ENCODE results near the gene CASKIN1. TPM values are rescaled to one million over a fixed set of nuclear protein-coding genes. Genes with fewer than 3 reads are reported as not detected.
A peak's percentile ranks its signal among the peaks of the same experiment; 100 is the strongest.
"Not testable (repeated sequence)": the region's sequence is repeated elsewhere in the genome, so short reads cannot be mapped to it uniquely, and the experiment has no call there.

The CASKIN1 gene
- total RNA-seq, 1 donor from 2014 or later = 1.6 TPM

DNA sequence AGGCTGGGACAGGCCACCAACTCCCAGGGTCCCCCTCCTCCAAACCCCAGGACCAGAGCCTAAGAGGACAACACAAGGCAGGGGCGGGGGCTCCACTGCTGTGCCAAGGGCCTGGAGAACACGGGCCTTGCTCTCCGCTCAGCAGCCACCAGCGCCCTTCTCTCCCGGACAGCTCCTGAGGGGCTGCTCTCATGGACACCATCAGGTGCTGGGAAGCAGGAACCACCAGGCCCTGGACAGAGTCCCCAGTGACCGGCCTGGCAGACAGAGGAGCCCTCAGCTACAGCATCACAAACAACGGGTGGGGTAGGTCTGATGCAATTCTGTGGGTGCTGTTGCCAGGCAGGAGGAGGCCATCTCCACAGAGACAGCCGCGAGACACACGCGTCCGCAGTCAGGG lies 62.6 kb downstream of the CASKIN1 start:
- not testable (repeated sequence) for H4K20me1 ChIP-seq (ENCODE audit: low read depth); H3K4me3 Mint-ChIP-seq; H3K9me3 Mint-ChIP-seq; H3K27ac Mint-ChIP-seq; H3F3A ChIP-seq (ENCODE audit: low read depth); H3K27ac ChIP-seq; H3K9ac ChIP-seq; H3K4me1 Mint-ChIP-seq; H3K36me3 ChIP-seq; H3K4me2 ChIP-seq; H3K9me3 ChIP-seq (ENCODE audit: low read depth); H3K36me3 Mint-ChIP-seq; DNase-seq (ENCODE audit: low spot score); H2AFZ ChIP-seq (replicated peaks); H3K4me3 ChIP-seq; H3K27me3 ChIP-seq; H3K27me3 Mint-ChIP-seq (ENCODE audit: insufficient read depth, low read depth); H3K4me1 ChIP-seq
- H3K79me2 ChIP-seq (ENCODE audit: low read depth) = peaks cover 12% of the 10 kb centered on the region

DNA sequence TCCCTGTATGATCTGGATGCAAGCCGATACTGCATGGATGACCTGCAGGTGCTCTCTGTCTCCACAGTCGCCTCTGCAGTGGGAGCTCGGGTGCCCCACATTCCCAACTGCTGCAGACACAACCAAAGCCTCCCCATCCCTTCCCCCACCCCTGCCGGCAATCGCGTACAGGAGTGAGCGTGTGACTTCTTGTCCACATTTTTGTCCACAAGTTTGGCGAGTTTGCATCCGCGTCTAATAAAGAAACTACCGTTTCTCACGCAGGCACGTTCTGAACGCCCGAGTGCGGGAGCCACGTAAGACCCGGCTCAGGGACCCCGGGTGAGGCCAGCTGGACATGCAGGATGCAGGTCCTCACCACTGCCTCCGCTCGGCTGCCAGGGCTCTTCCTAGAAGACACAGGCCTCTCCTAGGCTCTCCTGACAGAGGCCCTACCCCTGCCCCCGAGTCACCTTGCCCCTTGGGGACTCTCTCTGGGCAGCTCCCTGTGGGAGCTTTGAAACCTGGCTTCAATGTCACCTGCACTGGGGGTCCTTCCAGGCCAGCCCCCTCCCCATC lies 66.4 kb downstream of the CASKIN1 start:
- H3K27me3 Mint-ChIP-seq (ENCODE audit: insufficient read depth, low read depth); H3K4me3 Mint-ChIP-seq; DNase-seq (ENCODE audit: low spot score); H3K9me3 ChIP-seq (ENCODE audit: low read depth); H3K4me3 ChIP-seq; H3K9me3 Mint-ChIP-seq; H3K9ac ChIP-seq; H3K27ac Mint-ChIP-seq; H2AFZ ChIP-seq (replicated peaks); H3K27ac ChIP-seq; H3K4me2 ChIP-seq; H3K36me3 ChIP-seq; H3K36me3 Mint-ChIP-seq; H3K4me1 ChIP-seq; H3K27me3 ChIP-seq; H3F3A ChIP-seq (ENCODE audit: low read depth): not testable (repeated sequence)
- Histone ChIP-seq H4K20me1 (ENCODE audit: low read depth) (peaks cover 23% of the 10 kb centered on the region), H3K79me2 (ENCODE audit: low read depth) (peaks cover 28% of the 10 kb centered on the region)
- peaks cover 22% of the 10 kb centered on the region for H3K4me1 Mint-ChIP-seq

DNA sequence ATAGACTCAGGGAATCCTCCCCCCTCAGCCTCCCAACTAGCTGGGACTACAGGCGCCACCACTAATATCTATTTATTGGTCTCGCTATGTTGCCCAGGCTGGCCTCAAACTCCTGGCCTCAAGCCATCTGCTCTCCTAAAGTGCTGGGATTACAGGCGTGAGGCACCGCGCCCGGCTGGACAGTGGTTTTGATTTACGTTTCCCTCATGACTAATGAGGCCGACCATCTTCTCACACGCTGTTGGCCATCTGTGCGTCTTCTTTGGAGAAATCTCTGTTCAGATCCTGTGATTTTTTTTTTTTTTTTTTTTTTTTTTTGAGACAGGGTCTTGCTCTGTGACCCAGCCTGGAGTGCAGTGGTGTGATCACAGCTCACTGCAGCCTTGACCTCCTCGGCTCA lies 67.2 kb downstream of the CASKIN1 start:
- H3K4me3 ChIP-seq; H3K9me3 ChIP-seq (ENCODE audit: low read depth); H3K27ac ChIP-seq; H3K4me3 Mint-ChIP-seq; H3F3A ChIP-seq (ENCODE audit: low read depth); H2AFZ ChIP-seq (replicated peaks); H3K36me3 Mint-ChIP-seq; H3K9me3 Mint-ChIP-seq; H3K27me3 Mint-ChIP-seq (ENCODE audit: insufficient read depth, low read depth); H3K4me2 ChIP-seq; H3K9ac ChIP-seq; DNase-seq (ENCODE audit: low spot score); H3K27me3 ChIP-seq; H3K36me3 ChIP-seq; H3K27ac Mint-ChIP-seq: not testable (repeated sequence)
- peaks cover 23% of the 10 kb centered on the region for H4K20me1 ChIP-seq (ENCODE audit: low read depth)
- H3K4me1 Mint-ChIP-seq = peaks cover 24% of the 10 kb centered on the region
- H3K4me1 ChIP-seq = peaks cover 11% of the 10 kb centered on the region
- H3K79me2 ChIP-seq (ENCODE audit: low read depth) = peaks cover 35% of the 10 kb centered on the region

DNA sequence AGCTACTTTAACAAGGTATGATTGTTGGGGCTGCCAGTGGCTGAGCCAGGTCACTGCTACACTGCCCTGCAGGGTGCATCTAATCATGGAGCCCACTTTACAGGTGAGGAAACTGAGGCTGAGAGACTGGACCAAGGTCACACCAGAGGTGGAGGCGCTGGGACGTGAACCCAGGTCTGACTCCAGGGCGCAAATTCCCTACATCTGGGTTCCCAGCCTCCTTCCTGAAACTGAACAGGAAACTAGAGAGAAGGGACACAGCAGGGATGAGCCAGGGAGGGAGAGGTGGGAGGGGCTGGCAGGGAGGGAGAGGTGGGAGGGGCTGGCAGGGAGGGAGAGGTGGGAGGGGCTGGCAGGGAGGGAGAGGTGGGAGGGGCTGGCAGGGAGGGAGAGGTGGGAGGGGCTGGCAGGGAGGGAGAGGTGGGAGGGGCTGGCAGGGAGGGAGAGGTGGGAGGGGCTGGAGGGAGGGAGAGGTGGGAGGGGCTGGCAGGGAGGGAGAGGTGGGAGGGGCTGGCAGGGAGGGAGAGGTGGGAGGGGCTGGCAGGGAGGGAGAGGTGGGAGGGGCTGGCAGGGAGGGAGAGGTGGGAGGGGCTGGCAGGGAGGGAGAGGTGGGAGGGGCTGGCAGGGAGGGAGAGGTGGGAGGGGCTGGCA lies 68.7 kb downstream of the CASKIN1 start:
- not testable (repeated sequence) for H3K4me2 ChIP-seq; H3K4me3 ChIP-seq; H3K27ac ChIP-seq; H3K36me3 Mint-ChIP-seq; H3K27me3 ChIP-seq; H3K27ac Mint-ChIP-seq; H3K36me3 ChIP-seq; H3K9me3 Mint-ChIP-seq; H3K4me3 Mint-ChIP-seq; H3K9ac ChIP-seq; H3K9me3 ChIP-seq (ENCODE audit: low read depth); H3K27me3 Mint-ChIP-seq (ENCODE audit: insufficient read depth, low read depth); H3F3A ChIP-seq (ENCODE audit: low read depth); H2AFZ ChIP-seq (replicated peaks)
- peaks cover 23% of the 10 kb centered on the region for H4K20me1 ChIP-seq (ENCODE audit: low read depth)
- peaks cover 24% of the 10 kb centered on the region for H3K4me1 Mint-ChIP-seq
- peaks cover 36% of the 10 kb centered on the region for H3K79me2 ChIP-seq (ENCODE audit: low read depth)
- H3K4me1 ChIP-seq = peaks cover 11% of the 10 kb centered on the region
- peak; percentile 54 for DNase-seq (ENCODE audit: low spot score)

MicroRNAs encoded within 50 kb of the gene (microRNA counts, 767-probe panel; counts per million panel counts)
- microRNA hsa-miR-3180 (460 counts per million, percentile 90 among the panel's probes with 10 or more counts), microRNA hsa-miR-4516 (460 counts per million, percentile 90 among the panel's probes with 10 or more counts)

Small RNA genes lying within 50 kb of the gene (microRNA-seq; reads per million reads assigned to microRNA genes)
- gene MIR3180-5 = not detected
- not detected for gene MIR4516

Small RNA genes lying within 50 kb of the gene (small RNA-seq; reads per million reads assigned to genes)
- gene MIR3180-5 = not detected
- not detected for gene MIR4516
- not detected for gene RF00019
- gene SNORD60 = not detected

Other genes starting within 250 kb of the CASKIN1 start
- not detected in 2 replicates for gene RPL3L, start 241.9 kb downstream of the CASKIN1 start, total RNA-seq (ENCODE audit: low replicate concordance)
- gene NDUFB10, start 237.1 kb downstream of the CASKIN1 start, total RNA-seq (ENCODE audit: low replicate concordance) = 155 and 160 TPM in 2 replicates
- 3,079 and 5,348 TPM in 2 replicates for gene RPS2, start 231.8 kb downstream of the CASKIN1 start, total RNA-seq (ENCODE audit: low replicate concordance)
- not detected in 2 replicates for gene RNF151, start 229.7 kb downstream of the CASKIN1 start, total RNA-seq (ENCODE audit: low replicate concordance)
- 30.7 and 47.6 TPM in 2 replicates for gene TBL3, start 224.6 kb downstream of the CASKIN1 start, total RNA-seq (ENCODE audit: low replicate concordance)
- gene NOXO1, start 215.1 kb downstream of the CASKIN1 start, total RNA-seq (ENCODE audit: low replicate concordance) = not detected in 2 replicates
- 35.1 and 35.5 TPM in 2 replicates for gene GFER, start 212.4 kb downstream of the CASKIN1 start, total RNA-seq (ENCODE audit: low replicate concordance)
- gene SYNGR3, start 206.6 kb downstream of the CASKIN1 start, total RNA-seq (ENCODE audit: low replicate concordance) = 4.4 and 8.7 TPM in 2 replicates
- gene ZNF598, start 186.8 kb downstream of the CASKIN1 start, total RNA-seq (ENCODE audit: low replicate concordance) = 12.7 and 31.2 TPM in 2 replicates
- 0.99 TPM in 1 of 2 replicates, not detected in the other for gene NPW, start 176.8 kb downstream of the CASKIN1 start, total RNA-seq (ENCODE audit: low replicate concordance)
- 3.0 and 9.1 TPM in 2 replicates for gene NHERF2, start 169.7 kb downstream of the CASKIN1 start, total RNA-seq (ENCODE audit: low replicate concordance)
- gene NTHL1, start 148.8 kb downstream of the CASKIN1 start, total RNA-seq (ENCODE audit: low replicate concordance) = 26.3 and 43.6 TPM in 2 replicates
- 55.1 and 63.4 TPM in 2 replicates for gene TSC2, start 148.6 kb downstream of the CASKIN1 start, total RNA-seq (ENCODE audit: low replicate concordance)
- 16.9 and 73.4 TPM in 2 replicates for gene PKD1, start 60.7 kb downstream of the CASKIN1 start, total RNA-seq (ENCODE audit: low replicate concordance)
- 2.1 and 4.4 TPM in 2 replicates for gene RAB26, start 48.0 kb downstream of the CASKIN1 start, total RNA-seq (ENCODE audit: low replicate concordance)
- gene TRAF7, start 40.8 kb downstream of the CASKIN1 start, total RNA-seq (ENCODE audit: low replicate concordance) = 24.1 and 63.6 TPM in 2 replicates
- gene MLST8, start 8.8 kb upstream of the CASKIN1 start, total RNA-seq (ENCODE audit: low replicate concordance) = 24.9 and 89.0 TPM in 2 replicates
- 5.2 and 14.5 TPM in 2 replicates for gene BRICD5, start 14.3 kb upstream of the CASKIN1 start, total RNA-seq (ENCODE audit: low replicate concordance)
- gene PGP, start 18.2 kb upstream of the CASKIN1 start, total RNA-seq (ENCODE audit: low replicate concordance) = 13.3 and 42.9 TPM in 2 replicates
- gene E4F1, start 27.0 kb upstream of the CASKIN1 start, total RNA-seq (ENCODE audit: low replicate concordance) = 7.4 and 37.7 TPM in 2 replicates
- gene DNASE1L2, start 39.8 kb upstream of the CASKIN1 start, total RNA-seq (ENCODE audit: low replicate concordance) = 0.21 and 1.6 TPM in 2 replicates
- gene ECI1, start 55.0 kb upstream of the CASKIN1 start, total RNA-seq (ENCODE audit: low replicate concordance) = 39.7 and 85.6 TPM in 2 replicates
- 176 and 284 TPM in 2 replicates for gene RNPS1, start 71.5 kb upstream of the CASKIN1 start, total RNA-seq (ENCODE audit: low replicate concordance)
- gene ABCA3, start 144.1 kb upstream of the CASKIN1 start, total RNA-seq (ENCODE audit: low replicate concordance) = 9.7 and 10.8 TPM in 2 replicates
- gene CCNF, start 232.8 kb upstream of the CASKIN1 start, total RNA-seq (ENCODE audit: low replicate concordance) = 41.6 and 67.3 TPM in 2 replicates

All from neural progenitor cell (in vitro differentiated cells).